HG03139 (cell line): ENCODE results near the gene CTLA4.

Experiments
- ATAC-seq: cut with Tn5 transposase; IDR thresholded peaks from one replicate; pipeline ENCODE4 v1.9.1; 2021; ENCODE audit not compliant: unreplicated experiment

The CTLA4 gene

GRCh38 chr2:203889944-203890343, 22.4 kb downstream of the CTLA4 start:
- ATAC-seq: no peak

GRCh38 chr2:203890733-203891132, 23.2 kb downstream of the CTLA4 start:
- no peak for ATAC-seq

GRCh38 chr2:203891474-203891873, 23.9 kb downstream of the CTLA4 start:
- ATAC-seq: no peak

- ATAC-seq: no peak
These were observed 24.6 kb downstream of the CTLA4 start for GRCh38 chr2:203892207-203892606.

- ATAC-seq: no peak
These were observed 25.8 kb downstream of the CTLA4 start for GRCh38 chr2:203893401-203893800.

GRCh38 chr2:203893840-203894239, 26.3 kb downstream of the CTLA4 start:
- no peak for ATAC-seq

GRCh38 chr2:203894262-203894661, 26.7 kb downstream of the CTLA4 start:
- no peak for ATAC-seq

- ATAC-seq: no peak
These were observed 30.0 kb downstream of the CTLA4 start for GRCh38 chr2:203897544-203897943.

- ATAC-seq: no peak
These were observed 31.1 kb downstream of the CTLA4 start for GRCh38 chr2:203898657-203899056.

GRCh38 chr2:203900253-203900652, 32.7 kb downstream of the CTLA4 start:
- no peak for ATAC-seq

- no peak for ATAC-seq
These were observed 36.5 kb downstream of the CTLA4 start for GRCh38 chr2:203904022-203904421.

- ATAC-seq: no peak
These were observed 38.1 kb downstream of the CTLA4 start for GRCh38 chr2:203905656-203906055.

- no peak for ATAC-seq
These were observed 40.7 kb downstream of the CTLA4 start for GRCh38 chr2:203908066-203908796.

GRCh38 chr2:203908797-203909185, 41.2 kb downstream of the CTLA4 start:
- no peak for ATAC-seq

- ATAC-seq: no peak
These were observed 41.8 kb downstream of the CTLA4 start for GRCh38 chr2:203909261-203909967.

GRCh38 chr2:203909974-203910373, 42.4 kb downstream of the CTLA4 start:
- no peak for ATAC-seq

- no peak for ATAC-seq
These were observed 46.4 kb downstream of the CTLA4 start for GRCh38 chr2:203913947-203914346.

- ATAC-seq: no peak
These were observed 47.1 kb downstream of the CTLA4 start for GRCh38 chr2:203914546-203915182.

- ATAC-seq: no peak
These were observed 47.7 kb downstream of the CTLA4 start for GRCh38 chr2:203915256-203915655.

- no peak for ATAC-seq
These were observed 49.2 kb downstream of the CTLA4 start for GRCh38 chr2:203916756-203917155.

GRCh38 chr2:203918264-203918663, 50.7 kb downstream of the CTLA4 start:
- no peak for ATAC-seq

- ATAC-seq: no peak
These were observed 51.3 kb downstream of the CTLA4 start for GRCh38 chr2:203918839-203919238.
